Smooth muscle cell of the brain vasculature (primary cell): ENCODE results near the gene FIBCD1.
A peak's percentile ranks its signal among the peaks of the same experiment; 100 is the strongest.

Experiments
- DNase-seq: peaks from one replicate; pipeline ENCODE4 v3.0.0-alpha.2; 2012; ENCODE audit warnings: low read depth, low spot score

FIBCD1 gene

GRCh38 chr9:130861372-130862180, 77.5 kb downstream of the FIBCD1 start:
- no peak for DNase-seq

GRCh38 chr9:130860458-130861316, 78.4 kb downstream of the FIBCD1 start:
- peak; percentile 83 for DNase-seq

- no peak for DNase-seq
Measured at GRCh38 chr9:130858739-130859705, 80.0 kb downstream of the FIBCD1 start.

- no peak for DNase-seq
Measured at GRCh38 chr9:130857864-130858738, 80.9 kb downstream of the FIBCD1 start.

- no peak for DNase-seq
Measured at GRCh38 chr9:130856474-130856873, 82.6 kb downstream of the FIBCD1 start.

GRCh38 chr9:130854835-130855234, 84.2 kb downstream of the FIBCD1 start:
- no peak for DNase-seq

- DNase-seq, result no peak
Measured at GRCh38 chr9:130854092-130854491, 85.0 kb downstream of the FIBCD1 start.

- no peak for DNase-seq
Measured at GRCh38 chr9:130852801-130853200, 86.2 kb downstream of the FIBCD1 start.
